Naive thymus-derived CD8-positive, alpha-beta T cell (primary cell): ENCODE data around the gene EHMT1. TPM values are rescaled to one million over a fixed set of nuclear protein-coding genes. Genes with fewer than 3 reads are reported as not detected.
"Not testable (repeated sequence)": the region's sequence is repeated elsewhere in the genome, so short reads cannot be mapped to it uniquely, and the experiment has no call there.

Experiments used
- ATAC-seq, 2 donors: fragments of 150-1000 bp; cut with Tn5 transposase in 1 of 2; sonication (Bioruptor Pico), chemical (Tn5 transposase) in 1 of 2; 1 replicate in 1 of 2; 2 replicates in 1 of 2; pipeline ENCODE4 v1.10.0; 2021; ENCODE audit warnings: mild to moderate bottlenecking in 2 of 2, moderate library complexity in 2 of 2
- POLR2A ChIA-PET: fragments of 350-600 bp; sonication (Branson Sonifier 250); formaldehyde crosslinking; loops from one replicate; lab custom pipeline; 2021; ENCODE audit warnings: antibody characterized with exemption; lab: Charles Lee
- DNase-seq, 10 donors: peaks; one replicate each; pipeline versions ENCODE4 v3.0.0 to v3.0.0-alpha.2; 2020 to 2022
- H3K27ac Mint-ChIP-seq, 10 donors: one replicate each; pipeline ENCODE4 v1.8.0; 2020 to 2022; ENCODE audit warnings: mild to moderate bottlenecking in 10 of 10, mixed read lengths in 10 of 10, moderate library complexity in 4 of 10, inconsistent platforms in 1 of 10
- H3K27me3 Mint-ChIP-seq, 5 donors: one replicate each; pipeline ENCODE4 v1.8.0; 2021 to 2022; ENCODE audit warnings: mixed read lengths in 5 of 5
- H3K36me3 Mint-ChIP-seq, 3 donors: one replicate each; pipeline ENCODE4 v1.8.0; 2020 to 2022; ENCODE audit warnings: mixed read lengths in 3 of 3, mild to moderate bottlenecking in 2 of 3, inconsistent platforms in 1 of 3
- H3K4me1 Mint-ChIP-seq, 4 donors: one replicate each; pipeline ENCODE4 v1.8.0; 2021 to 2022; ENCODE audit warnings: mixed read lengths in 4 of 4
- H3K4me3 Mint-ChIP-seq, 10 donors: one replicate each; pipeline ENCODE4 v1.8.0; 2020 to 2022; ENCODE audit warnings: mild to moderate bottlenecking in 10 of 10, mixed read lengths in 10 of 10, moderate library complexity in 6 of 10, inconsistent platforms in 1 of 10
- H3K9me3 Mint-ChIP-seq, 9 donors: one replicate each; pipeline ENCODE4 v1.8.0; 2020 to 2022; ENCODE audit warnings: mixed read lengths in 9 of 9, mild to moderate bottlenecking in 3 of 9, inconsistent platforms in 1 of 9, moderate library complexity in 1 of 9
- polyA plus RNA-seq, 3 donors: library from polyadenylated mRNA; unstranded; fragments of 300-500 nt; fragmentation: Illumina TruSeq; gene quantifications; one replicate each; pipeline ENCODE4 v1.2.3, GENCODE V29; 2021
- total RNA-seq, 8 experiments: library from RNA in 2 of 8; stranded (reverse) in 2 of 8; gene quantifications; one replicate each; pipeline ENCODE4 v1.2.3 and lab custom pipeline; 2021 to 2026

EHMT1 gene
- total and polyA plus RNA-seq, 5 experiments from 2014 or later: 20.9 to 113 (median 34.4) TPM

GRCh38 chr9:137877506-137878122 is 258.8 kb downstream of the EHMT1 start, which contains the start of gene CACNA1B:
CACNA1B (plus strand) TSS chr9:137877782; CDS start chr9:137877934, 152 bp downstream.
- ATAC-seq, H3K4me1 Mint-ChIP-seq, H3K27ac Mint-ChIP-seq, H3K9me3 Mint-ChIP-seq, DNase-seq, H3K36me3 Mint-ChIP-seq: not testable (repeated sequence)
- H3K4me3 Mint-ChIP-seq: peak within 1 kb of the TSS in 5 of 10 donors; percentile 30 to 76 (median 66)
- POLR2A ChIA-PET: interaction anchor here (1.1 kb wide), 1 partner anchor 11 kb away, joined by 4 read pairs; no protein-coding TSS in a partner anchor
- H3K27me3 Mint-ChIP-seq: peaks cover 14 to 70% (median 45%) of the 10 kb centered on the region in 5 donors

- Mint-ChIP-seq H3K27me3 (peaks cover 12 to 63% (median 45%) of the 10 kb centered on the region in 5 donors), H3K36me3 (peaks cover 0 to 2% (median 2%) of the 10 kb centered on the region in 3 donors), H3K4me1 (peaks cover 0 to 8% (median 4%) of the 10 kb centered on the region in 4 donors), H3K4me3 (peak overlapping the region in 1 of 10 donors; percentile 27), H3K27ac (no peak overlapping the region), H3K9me3 (peaks cover 0 to 4% (median 0%) of the 10 kb centered on the region in 9 donors)
- DNase-seq: peak in 7 of 10 donors; percentile 4 to 61 (median 31)
- peak; percentile 42 to 68 for ATAC-seq
- POLR2A ChIA-PET: no interaction called here
Observed at GRCh38 chr9:137878146-137878941, 259.5 kb downstream of the EHMT1 start.

- peaks cover 0 to 4% (median 0%) of the 10 kb centered on the region in 9 donors for H3K9me3 Mint-ChIP-seq
- H3K4me3 Mint-ChIP-seq: peak overlapping the region in 5 of 10 donors; percentile 6 to 57 (median 30)
- H3K27me3 Mint-ChIP-seq: peaks cover 12 to 56% (median 39%) of the 10 kb centered on the region in 5 donors
- no peak overlapping the region for H3K27ac Mint-ChIP-seq
- H3K36me3 Mint-ChIP-seq: peaks cover 0 to 2% (median 2%) of the 10 kb centered on the region in 3 donors
- no peak for DNase-seq
- ATAC-seq: no peak
- H3K4me1 Mint-ChIP-seq: peaks cover 0 to 8% (median 4%) of the 10 kb centered on the region in 4 donors
- POLR2A ChIA-PET: no interaction called here
Observed at GRCh38 chr9:137879052-137879451, 260.2 kb downstream of the EHMT1 start.

GRCh38 chr9:137879566-137880150 is 260.9 kb downstream of the EHMT1 start:
- DNase-seq (no peak), ATAC-seq (no peak)
- Mint-ChIP-seq H3K4me1 (peaks cover 0 to 8% (median 4%) of the 10 kb centered on the region in 4 donors), H3K9me3 (peaks cover 0 to 4% (median 0%) of the 10 kb centered on the region in 9 donors), H3K4me3 (peak overlapping the region in 3 of 10 donors; percentile 27 to 57 (median 30)), H3K27me3 (peaks cover 12 to 52% (median 38%) of the 10 kb centered on the region in 5 donors), H3K36me3 (peaks cover 0 to 2% (median 2%) of the 10 kb centered on the region in 3 donors), H3K27ac (no peak overlapping the region)
- POLR2A ChIA-PET: no interaction called here

- Mint-ChIP-seq H3K4me3 (peak overlapping the region in 1 of 10 donors; percentile 5), H3K9me3 (peaks cover 0 to 4% (median 0%) of the 10 kb centered on the region in 9 donors), H3K27ac (no peak overlapping the region), H3K27me3 (peaks cover 12 to 46% (median 32%) of the 10 kb centered on the region in 5 donors), H3K4me1 (peaks cover 0 to 8% (median 4%) of the 10 kb centered on the region in 4 donors), H3K36me3 (peaks cover 0 to 2% (median 2%) of the 10 kb centered on the region in 3 donors)
- POLR2A ChIA-PET: no interaction called here
- ATAC-seq (no peak), DNase-seq (no peak)
Observed at GRCh38 chr9:137880160-137880975, 261.6 kb downstream of the EHMT1 start.

- H3K36me3 Mint-ChIP-seq: peaks cover 0 to 2% (median 2%) of the 10 kb centered on the region in 3 donors
- ATAC-seq: no peak
- DNase-seq: no peak
- H3K27me3 Mint-ChIP-seq: peaks cover 6 to 39% (median 25%) of the 10 kb centered on the region in 5 donors
- H3K9me3 Mint-ChIP-seq: peaks cover 0 to 4% (median 0%) of the 10 kb centered on the region in 9 donors
- no peak overlapping the region for H3K27ac Mint-ChIP-seq
- POLR2A ChIA-PET: no interaction called here
- H3K4me1 Mint-ChIP-seq: peaks cover 0 to 8% (median 4%) of the 10 kb centered on the region in 4 donors
- no peak overlapping the region for H3K4me3 Mint-ChIP-seq
Observed at GRCh38 chr9:137880976-137881530, 262.2 kb downstream of the EHMT1 start.

GRCh38 chr9:137881591-137882505 is 263.0 kb downstream of the EHMT1 start:
- H3K27ac Mint-ChIP-seq: no peak overlapping the region
- H3K9me3 Mint-ChIP-seq: peaks cover 0 to 2% (median 0%) of the 10 kb centered on the region in 9 donors
- H3K4me3 Mint-ChIP-seq: no peak overlapping the region
- no peaks in the 10 kb centered on the region for H3K36me3 Mint-ChIP-seq
- POLR2A ChIA-PET: no interaction called here
- no peak for ATAC-seq
- peaks cover 2 to 31% (median 22%) of the 10 kb centered on the region in 5 donors for H3K27me3 Mint-ChIP-seq
- DNase-seq: no peak
- peaks cover 0 to 5% (median under 1%) of the 10 kb centered on the region in 4 donors for H3K4me1 Mint-ChIP-seq

GRCh38 chr9:137882506-137882821 is 263.7 kb downstream of the EHMT1 start:
- H3K36me3 Mint-ChIP-seq: no peaks in the 10 kb centered on the region

GRCh38 chr9:137883977-137884376 is 265.2 kb downstream of the EHMT1 start:
- ATAC-seq, H3K4me1 Mint-ChIP-seq, POLR2A ChIA-PET, H3K4me3 Mint-ChIP-seq, DNase-seq, H3K27ac Mint-ChIP-seq, H3K9me3 Mint-ChIP-seq, H3K36me3 Mint-ChIP-seq: not testable (repeated sequence)
- peaks cover 2 to 30% (median 22%) of the 10 kb centered on the region in 5 donors for H3K27me3 Mint-ChIP-seq

More at GRCh38 chr9:137882506-137882821, 263.7 kb downstream of the EHMT1 start:
- POLR2A ChIA-PET: no interaction called here
- Mint-ChIP-seq H3K4me3 (no peak overlapping the region), H3K27me3 (peaks cover 2 to 30% (median 22%) of the 10 kb centered on the region in 5 donors), H3K27ac (no peak overlapping the region), H3K4me1 (peaks cover 0 to 5% (median under 1%) of the 10 kb centered on the region in 4 donors), H3K9me3 (peaks cover 0 to 2% (median 0%) of the 10 kb centered on the region in 9 donors)
- DNase-seq (no peak), ATAC-seq (no peak)

- POLR2A ChIA-PET, H3K9me3 Mint-ChIP-seq, H3K36me3 Mint-ChIP-seq, ATAC-seq, H3K27ac Mint-ChIP-seq, H3K4me1 Mint-ChIP-seq, H3K4me3 Mint-ChIP-seq: not testable (repeated sequence)
- H3K27me3 Mint-ChIP-seq: peaks cover 2 to 26% (median 19%) of the 10 kb centered on the region in 5 donors
- DNase-seq: peak in 1 of 10 donors; percentile 5
Observed at GRCh38 chr9:137884547-137884946, 265.7 kb downstream of the EHMT1 start.

- H3K4me1 Mint-ChIP-seq, H3K27ac Mint-ChIP-seq, H3K36me3 Mint-ChIP-seq, DNase-seq, H3K4me3 Mint-ChIP-seq, H3K9me3 Mint-ChIP-seq, ATAC-seq, POLR2A ChIA-PET: not testable (repeated sequence)
- H3K27me3 Mint-ChIP-seq: peaks cover 0 to 20% (median 13%) of the 10 kb centered on the region in 5 donors
Observed at GRCh38 chr9:137885121-137885520, 266.3 kb downstream of the EHMT1 start.
